HG03575 (cell line): ENCODE data around the gene ITLN1.

Source experiments
- ATAC-seq: cut with Tn5 transposase; IDR thresholded peaks from one replicate; pipeline ENCODE4 v1.9.1; 2021; ENCODE audit not compliant: unreplicated experiment, insufficient number of reproducible peaks, low FRiP score; ENCODE audit errors: extremely low read depth

Gene ITLN1

DNA sequence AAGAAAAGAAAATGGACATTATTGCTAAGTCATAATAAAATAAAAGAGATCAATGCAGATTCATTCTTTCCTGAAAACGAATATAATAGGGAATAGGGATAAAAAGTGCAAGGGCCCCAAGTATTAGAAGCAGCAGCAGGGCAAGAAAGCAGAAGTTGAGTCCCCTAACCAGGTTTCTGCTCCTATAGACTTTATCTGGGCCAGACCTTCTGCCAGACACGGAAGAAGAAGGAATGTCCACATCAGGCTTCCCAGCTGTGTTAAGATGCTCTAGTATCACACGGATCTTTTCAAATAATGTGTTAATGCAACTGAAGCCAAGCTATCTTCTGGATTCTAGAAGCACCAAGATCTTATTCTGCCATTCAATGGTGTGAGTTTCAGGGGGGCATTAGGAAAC is 49.2 kb downstream of the ITLN1 start:
- no peak for ATAC-seq

DNA sequence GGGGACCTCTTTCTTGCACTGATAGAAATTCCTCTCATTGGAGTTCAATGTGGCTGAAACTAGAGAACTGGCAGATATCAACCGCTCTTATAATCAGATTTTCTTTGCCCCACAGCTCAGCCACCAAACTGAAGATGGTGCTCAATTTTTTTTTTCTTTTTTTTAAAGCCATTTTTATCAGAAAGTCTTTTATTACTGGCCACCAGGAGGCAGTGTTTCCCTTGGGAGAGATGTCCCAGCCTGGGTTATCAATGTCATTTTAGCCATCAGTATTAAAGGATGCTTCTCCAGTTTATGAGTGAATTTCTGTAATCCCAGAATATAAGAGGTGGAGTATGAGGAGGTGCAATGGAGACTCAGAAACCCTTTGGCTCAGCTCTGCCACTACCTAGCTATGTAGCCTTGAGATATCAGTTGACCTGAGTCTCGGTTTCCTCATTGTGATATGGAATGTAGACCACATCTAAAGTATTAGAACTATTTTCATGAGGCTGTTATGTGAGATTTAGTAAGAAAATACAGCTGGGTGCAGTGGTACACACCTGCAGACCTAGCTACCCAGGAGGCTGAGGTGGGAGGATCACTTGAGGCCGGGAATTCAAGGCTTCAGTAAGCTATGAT is 49.9 kb downstream of the ITLN1 start:
- no peak for ATAC-seq

DNA sequence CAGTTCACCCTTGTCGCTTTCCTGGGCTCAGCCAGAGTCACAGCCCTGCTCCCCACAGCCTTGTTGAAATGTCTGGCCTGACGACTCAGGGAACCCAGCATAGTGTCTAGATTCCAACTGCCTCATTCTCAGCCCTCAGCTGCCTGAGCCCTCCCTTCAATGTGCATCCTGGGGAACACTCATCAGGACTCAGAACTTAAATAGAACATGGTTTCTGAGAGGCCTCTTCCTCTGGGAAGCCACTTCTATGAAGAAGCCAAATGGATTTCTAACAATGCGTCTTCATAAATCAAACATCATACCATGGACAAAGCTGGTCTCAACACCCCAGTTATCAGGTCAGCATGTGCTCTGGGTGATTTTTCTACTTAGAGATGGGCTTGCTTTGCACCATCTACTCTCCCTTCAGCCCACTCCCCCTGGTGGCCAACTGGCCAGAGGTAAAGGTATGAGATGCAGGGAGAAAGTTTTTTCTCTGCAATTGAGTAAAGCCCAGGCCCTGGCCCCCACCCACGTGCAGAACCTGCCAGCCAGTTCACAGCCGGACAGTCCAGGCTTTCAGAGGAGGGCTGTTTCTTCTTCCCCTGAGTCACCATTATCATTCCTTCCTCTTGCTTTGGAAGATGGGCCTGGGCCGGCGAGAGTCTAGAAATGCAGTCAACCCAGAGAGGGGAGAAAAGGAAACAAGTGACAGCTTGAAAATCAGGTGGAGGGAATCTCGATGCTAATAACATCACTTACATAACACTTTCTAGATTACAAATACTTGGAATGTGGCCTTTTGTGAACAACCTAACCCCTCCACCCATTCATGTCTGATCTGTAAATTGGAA is 54.4 kb downstream of the ITLN1 start:
- no peak for ATAC-seq

DNA sequence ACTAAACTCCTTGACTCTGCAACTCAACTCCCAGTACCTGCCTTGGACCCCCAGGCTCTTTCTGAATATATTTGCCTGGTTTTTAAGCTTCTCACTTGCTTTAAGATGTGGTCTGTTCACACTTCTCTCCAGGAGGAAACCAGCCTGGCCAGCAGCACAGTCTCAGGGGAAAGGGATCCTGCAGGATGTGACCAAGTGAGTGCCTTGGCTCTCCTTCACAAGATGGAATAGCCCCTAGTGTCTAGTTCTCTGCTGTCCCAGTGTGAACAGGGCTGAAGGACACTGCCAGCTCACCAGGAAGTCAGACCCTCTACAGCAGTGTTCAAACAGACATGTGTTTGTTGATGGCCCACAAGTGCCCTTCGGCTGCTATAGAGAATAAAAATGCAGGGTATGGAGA is 55.2 kb downstream of the ITLN1 start:
- ATAC-seq: no peak

DNA sequence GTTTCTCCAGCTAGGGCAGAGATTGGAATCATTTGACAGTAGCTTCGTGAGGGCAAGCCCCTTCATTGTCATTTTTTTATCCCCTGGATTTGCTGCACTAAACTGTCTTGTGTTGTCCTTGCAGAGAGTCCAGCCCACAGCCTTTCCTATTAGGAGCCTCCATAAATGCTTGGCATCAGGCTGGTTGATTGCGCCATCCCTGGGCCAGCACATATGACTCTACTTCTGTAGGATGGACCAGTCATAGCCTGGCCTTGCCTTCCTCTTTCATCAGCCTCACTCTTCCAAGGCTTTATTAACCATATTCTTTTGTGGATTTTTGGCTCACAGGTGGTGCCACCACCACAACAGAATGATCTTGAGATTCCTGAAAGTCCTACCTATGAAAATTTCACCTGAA is 57.6 kb downstream of the ITLN1 start:
- ATAC-seq: no peak

DNA sequence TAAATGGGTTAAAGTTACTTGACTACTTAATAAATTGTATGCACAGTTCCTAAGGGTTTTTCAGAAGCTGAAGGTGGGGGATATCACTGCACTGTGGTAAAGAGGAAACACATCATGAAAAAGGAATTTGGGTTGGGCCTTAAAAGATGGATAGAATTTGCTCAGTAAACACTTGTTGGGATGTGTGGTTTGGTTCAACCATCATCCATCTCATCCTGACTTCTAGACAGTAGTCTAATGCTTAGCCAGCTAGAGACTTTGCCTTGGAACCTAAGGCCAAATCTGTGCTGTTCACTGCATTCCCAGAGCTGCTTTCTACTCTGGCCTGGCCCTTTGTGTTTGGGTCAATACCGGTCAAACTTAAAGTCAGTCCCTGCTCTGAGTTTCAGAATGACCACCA is 58.4 kb downstream of the ITLN1 start:
- ATAC-seq: no peak
